ENCODE measurements around the gene ARID1B.

Gene ARID1B

GRCh38 chr6:156885562-156885961, 108.4 kb downstream of the ARID1B start:
- Histone ChIP-seq H3K4me3 (ENCODE audit: low read length) (no peak overlapping the region), H3K36me3 (ENCODE audit: control insufficient read depth, low read depth, low read length) (no peaks in the 10 kb centered on the region), H3K9me3 (ENCODE audit: control insufficient read depth, low read depth, low read length) (no peaks in the 10 kb centered on the region), H3K4me1 (ENCODE audit: control insufficient read depth, low read depth, low read length) (peaks cover 87% of the 10 kb centered on the region), H3K9ac (ENCODE audit: low read length) (no peak overlapping the region), H3K27me3 (ENCODE audit: control insufficient read depth, insufficient read depth, low read length) (no peaks in the 10 kb centered on the region), H3K27ac (ENCODE audit: low read length) (no peak overlapping the region)

- H3K36me3 ChIP-seq (ENCODE audit: control insufficient read depth, low read depth, low read length), result no peaks in the 10 kb centered on the region
- no peak overlapping the region for H3K27ac ChIP-seq (ENCODE audit: low read length)
- no peak overlapping the region for H3K9ac ChIP-seq (ENCODE audit: low read length)
- H3K27me3 ChIP-seq (ENCODE audit: control insufficient read depth, insufficient read depth, low read length), result no peaks in the 10 kb centered on the region
- H3K9me3 ChIP-seq (ENCODE audit: control insufficient read depth, low read depth, low read length), result no peaks in the 10 kb centered on the region
- H3K4me1 ChIP-seq (ENCODE audit: control insufficient read depth, low read depth, low read length), result peaks cover 94% of the 10 kb centered on the region
- no peak overlapping the region for H3K4me3 ChIP-seq (ENCODE audit: low read length)
Measured at GRCh38 chr6:156886409-156886808, 109.2 kb downstream of the ARID1B start.

GRCh38 chr6:156887623-156888269, 110.6 kb downstream of the ARID1B start:
- Histone ChIP-seq H3K4me3 (ENCODE audit: low read length) (peak overlapping the region; percentile 34), H3K4me1 (ENCODE audit: control insufficient read depth, low read depth, low read length) (peaks cover 84% of the 10 kb centered on the region), H3K27me3 (ENCODE audit: control insufficient read depth, insufficient read depth, low read length) (no peaks in the 10 kb centered on the region), H3K36me3 (ENCODE audit: control insufficient read depth, low read depth, low read length) (no peaks in the 10 kb centered on the region), H3K27ac (ENCODE audit: low read length) (no peak overlapping the region), H3K9ac (ENCODE audit: low read length) (peak overlapping the region; percentile 15), H3K9me3 (ENCODE audit: control insufficient read depth, low read depth, low read length) (no peaks in the 10 kb centered on the region)

GRCh38 chr6:156889469-156889868, 112.3 kb downstream of the ARID1B start:
- Histone ChIP-seq H3K9me3 (ENCODE audit: control insufficient read depth, low read depth, low read length) (no peaks in the 10 kb centered on the region), H3K4me1 (ENCODE audit: control insufficient read depth, low read depth, low read length) (peaks cover 68% of the 10 kb centered on the region), H3K4me3 (ENCODE audit: low read length) (no peak overlapping the region), H3K9ac (ENCODE audit: low read length) (no peak overlapping the region), H3K27me3 (ENCODE audit: control insufficient read depth, insufficient read depth, low read length) (no peaks in the 10 kb centered on the region), H3K36me3 (ENCODE audit: control insufficient read depth, low read depth, low read length) (no peaks in the 10 kb centered on the region), H3K27ac (ENCODE audit: low read length) (no peak overlapping the region)

GRCh38 chr6:156889986-156890385, 112.8 kb downstream of the ARID1B start:
- no peak overlapping the region for H3K4me3 ChIP-seq (ENCODE audit: low read length)
- no peak overlapping the region for H3K27ac ChIP-seq (ENCODE audit: low read length)
- H3K36me3 ChIP-seq (ENCODE audit: control insufficient read depth, low read depth, low read length), result no peaks in the 10 kb centered on the region
- H3K27me3 ChIP-seq (ENCODE audit: control insufficient read depth, insufficient read depth, low read length), result no peaks in the 10 kb centered on the region
- H3K9ac ChIP-seq (ENCODE audit: low read length), result no peak overlapping the region
- no peaks in the 10 kb centered on the region for H3K9me3 ChIP-seq (ENCODE audit: control insufficient read depth, low read depth, low read length)
- peaks cover 65% of the 10 kb centered on the region for H3K4me1 ChIP-seq (ENCODE audit: control insufficient read depth, low read depth, low read length)

- Histone ChIP-seq H3K27me3 (ENCODE audit: control insufficient read depth, insufficient read depth, low read length) (no peaks in the 10 kb centered on the region), H3K9me3 (ENCODE audit: control insufficient read depth, low read depth, low read length) (no peaks in the 10 kb centered on the region), H3K4me1 (ENCODE audit: control insufficient read depth, low read depth, low read length) (peaks cover 57% of the 10 kb centered on the region), H3K9ac (ENCODE audit: low read length) (no peak overlapping the region), H3K4me3 (ENCODE audit: low read length) (no peak overlapping the region), H3K27ac (ENCODE audit: low read length) (no peak overlapping the region), H3K36me3 (ENCODE audit: control insufficient read depth, low read depth, low read length) (no peaks in the 10 kb centered on the region)
Measured at GRCh38 chr6:156890627-156891314, 113.6 kb downstream of the ARID1B start.

- Histone ChIP-seq H3K36me3 (ENCODE audit: control insufficient read depth, low read depth, low read length) (no peaks in the 10 kb centered on the region), H3K4me1 (ENCODE audit: control insufficient read depth, low read depth, low read length) (no peaks in the 10 kb centered on the region), H3K4me3 (ENCODE audit: low read length) (no peak overlapping the region), H3K27ac (ENCODE audit: low read length) (no peak overlapping the region), H3K9me3 (ENCODE audit: control insufficient read depth, low read depth, low read length) (no peaks in the 10 kb centered on the region), H3K9ac (ENCODE audit: low read length) (no peak overlapping the region), H3K27me3 (ENCODE audit: control insufficient read depth, insufficient read depth, low read length) (no peaks in the 10 kb centered on the region)
Measured at GRCh38 chr6:156897907-156898531, 120.8 kb downstream of the ARID1B start.

- Histone ChIP-seq H3K27ac (ENCODE audit: low read length) (no peak overlapping the region), H3K4me1 (ENCODE audit: control insufficient read depth, low read depth, low read length) (no peaks in the 10 kb centered on the region), H3K4me3 (ENCODE audit: low read length) (no peak overlapping the region), H3K36me3 (ENCODE audit: control insufficient read depth, low read depth, low read length) (no peaks in the 10 kb centered on the region), H3K9ac (ENCODE audit: low read length) (no peak overlapping the region), H3K9me3 (ENCODE audit: control insufficient read depth, low read depth, low read length) (no peaks in the 10 kb centered on the region), H3K27me3 (ENCODE audit: control insufficient read depth, insufficient read depth, low read length) (no peaks in the 10 kb centered on the region)
Measured at GRCh38 chr6:156899071-156899470, 121.9 kb downstream of the ARID1B start.

- Histone ChIP-seq H3K9me3 (ENCODE audit: control insufficient read depth, low read depth, low read length) (no peaks in the 10 kb centered on the region), H3K4me3 (ENCODE audit: low read length) (no peak overlapping the region), H3K27me3 (ENCODE audit: control insufficient read depth, insufficient read depth, low read length) (no peaks in the 10 kb centered on the region), H3K4me1 (ENCODE audit: control insufficient read depth, low read depth, low read length) (no peaks in the 10 kb centered on the region), H3K9ac (ENCODE audit: low read length) (no peak overlapping the region), H3K36me3 (ENCODE audit: control insufficient read depth, low read depth, low read length) (no peaks in the 10 kb centered on the region), H3K27ac (ENCODE audit: low read length) (no peak overlapping the region)
Measured at GRCh38 chr6:156899532-156900135, 122.5 kb downstream of the ARID1B start.

- H3K9ac ChIP-seq (ENCODE audit: low read length), result no peak overlapping the region
- H3K27ac ChIP-seq (ENCODE audit: low read length), result no peak overlapping the region
- no peaks in the 10 kb centered on the region for H3K27me3 ChIP-seq (ENCODE audit: control insufficient read depth, insufficient read depth, low read length)
- H3K4me1 ChIP-seq (ENCODE audit: control insufficient read depth, low read depth, low read length), result no peaks in the 10 kb centered on the region
- no peaks in the 10 kb centered on the region for H3K36me3 ChIP-seq (ENCODE audit: control insufficient read depth, low read depth, low read length)
- H3K4me3 ChIP-seq (ENCODE audit: low read length), result no peak overlapping the region
- no peaks in the 10 kb centered on the region for H3K9me3 ChIP-seq (ENCODE audit: control insufficient read depth, low read depth, low read length)
Measured at GRCh38 chr6:156900292-156900691, 123.1 kb downstream of the ARID1B start.

- H3K27ac ChIP-seq (ENCODE audit: low read length), result no peak overlapping the region
- no peaks in the 10 kb centered on the region for H3K27me3 ChIP-seq (ENCODE audit: control insufficient read depth, insufficient read depth, low read length)
- H3K4me3 ChIP-seq (ENCODE audit: low read length), result no peak overlapping the region
- H3K9me3 ChIP-seq (ENCODE audit: control insufficient read depth, low read depth, low read length), result no peaks in the 10 kb centered on the region
- no peaks in the 10 kb centered on the region for H3K36me3 ChIP-seq (ENCODE audit: control insufficient read depth, low read depth, low read length)
- no peak overlapping the region for H3K9ac ChIP-seq (ENCODE audit: low read length)
- no peaks in the 10 kb centered on the region for H3K4me1 ChIP-seq (ENCODE audit: control insufficient read depth, low read depth, low read length)
Measured at GRCh38 chr6:156901309-156902019, 124.3 kb downstream of the ARID1B start.
